ENCODE results near the gene GLRX3.

GRCh38 chr10:130221456-130222375, 85.5 kb downstream of the GLRX3 start:
- no peak for TF ChIP-seq EZH2phosphoT487 (IDR thresholded peaks at IDR 0.05; ENCODE audit: borderline replicate concordance, low read length)
- TF ChIP-seq CTCF (conservative IDR thresholded peaks at IDR 0.05; ENCODE audit: low read depth, low read length) = no peak

Measured in PC-3 (cell line).